Renal cortical epithelial cell (primary cell): ENCODE data around the gene ARHGAP44. TPM values are rescaled to one million over a fixed set of nuclear protein-coding genes. Genes with fewer than 3 reads are reported as not detected.
"Not testable (repeated sequence)": the region's sequence is repeated elsewhere in the genome, so short reads cannot be mapped to it uniquely, and the experiment has no call there.

Experiments used
- DNase-seq: peaks from one replicate; pipeline ENCODE4 v3.0.0-alpha.2; 2011; ENCODE audit warnings: low read depth
- total RNA-seq: library from RNA; depleted of rRNA; stranded (reverse); fragments of >200 nt; gene quantifications from 2 replicates; pipeline ENCODE4 v1.2.3, GENCODE V29; 2014

ARHGAP44 gene
- total RNA-seq, 1 donor from 2014 or later = 1.3 TPM

- DNase-seq = no peak
Measured at GRCh38 chr17:12815642-12816141, 26.4 kb downstream of the ARHGAP44 start.

- DNase-seq = peak; percentile 12
Measured at GRCh38 chr17:12821376-12821940, 32.2 kb downstream of the ARHGAP44 start.

- DNase-seq = no peak
Measured at GRCh38 chr17:12826431-12826830, 37.1 kb downstream of the ARHGAP44 start.

- no peak for DNase-seq
Measured at GRCh38 chr17:12830777-12831247, 41.5 kb downstream of the ARHGAP44 start.

GRCh38 chr17:12831839-12832238 lies 42.5 kb downstream of the ARHGAP44 start:
- DNase-seq = no peak

GRCh38 chr17:12839042-12839441 lies 49.7 kb downstream of the ARHGAP44 start:
- DNase-seq = no peak

GRCh38 chr17:12842936-12843335 lies 53.6 kb downstream of the ARHGAP44 start:
- no peak for DNase-seq

- DNase-seq = no peak
Measured at GRCh38 chr17:12850996-12851395, 61.7 kb downstream of the ARHGAP44 start.

GRCh38 chr17:12851901-12852435 lies 62.7 kb downstream of the ARHGAP44 start:
- DNase-seq = no peak

- DNase-seq = no peak
Measured at GRCh38 chr17:12853921-12854320, 64.6 kb downstream of the ARHGAP44 start.

GRCh38 chr17:12856416-12856815 lies 67.1 kb downstream of the ARHGAP44 start:
- DNase-seq = no peak

- DNase-seq = no peak
Measured at GRCh38 chr17:12857592-12857991, 68.3 kb downstream of the ARHGAP44 start.

- DNase-seq = no peak
Measured at GRCh38 chr17:12859520-12859919, 70.2 kb downstream of the ARHGAP44 start.

GRCh38 chr17:12865769-12866168 lies 76.5 kb downstream of the ARHGAP44 start:
- no peak for DNase-seq

- no peak for DNase-seq
Measured at GRCh38 chr17:12866244-12866643, 76.9 kb downstream of the ARHGAP44 start.

- no peak for DNase-seq
Measured at GRCh38 chr17:12867726-12868125, 78.4 kb downstream of the ARHGAP44 start.

- DNase-seq = not testable (repeated sequence)
Measured at GRCh38 chr17:12873415-12874125, 84.3 kb downstream of the ARHGAP44 start.

GRCh38 chr17:12877953-12878669 lies 88.8 kb downstream of the ARHGAP44 start:
- DNase-seq = no peak

GRCh38 chr17:12879096-12879495 lies 89.8 kb downstream of the ARHGAP44 start:
- DNase-seq = not testable (repeated sequence)

- no peak for DNase-seq
Measured at GRCh38 chr17:12883472-12883871, 94.2 kb downstream of the ARHGAP44 start.

- DNase-seq = no peak
Measured at GRCh38 chr17:12887088-12887487, 97.8 kb downstream of the ARHGAP44 start.

GRCh38 chr17:12896180-12896785 lies 107.0 kb downstream of the ARHGAP44 start:
- no peak for DNase-seq
